HG03520 (cell line): ENCODE results near the gene MPP3.

ENCODE experiments used
- ATAC-seq: cut with Tn5 transposase; IDR thresholded peaks from one replicate; pipeline ENCODE4 v1.9.1; 2021; ENCODE audit warnings: mild to moderate bottlenecking, moderate library complexity; ENCODE audit not compliant: unreplicated experiment

The MPP3 gene

GRCh38 chr17:43753493-43754129 lies 79.3 kb downstream of the MPP3 start:
- no peak for ATAC-seq
